ENCODE data around the gene C1orf159.

Gene C1orf159

DNA sequence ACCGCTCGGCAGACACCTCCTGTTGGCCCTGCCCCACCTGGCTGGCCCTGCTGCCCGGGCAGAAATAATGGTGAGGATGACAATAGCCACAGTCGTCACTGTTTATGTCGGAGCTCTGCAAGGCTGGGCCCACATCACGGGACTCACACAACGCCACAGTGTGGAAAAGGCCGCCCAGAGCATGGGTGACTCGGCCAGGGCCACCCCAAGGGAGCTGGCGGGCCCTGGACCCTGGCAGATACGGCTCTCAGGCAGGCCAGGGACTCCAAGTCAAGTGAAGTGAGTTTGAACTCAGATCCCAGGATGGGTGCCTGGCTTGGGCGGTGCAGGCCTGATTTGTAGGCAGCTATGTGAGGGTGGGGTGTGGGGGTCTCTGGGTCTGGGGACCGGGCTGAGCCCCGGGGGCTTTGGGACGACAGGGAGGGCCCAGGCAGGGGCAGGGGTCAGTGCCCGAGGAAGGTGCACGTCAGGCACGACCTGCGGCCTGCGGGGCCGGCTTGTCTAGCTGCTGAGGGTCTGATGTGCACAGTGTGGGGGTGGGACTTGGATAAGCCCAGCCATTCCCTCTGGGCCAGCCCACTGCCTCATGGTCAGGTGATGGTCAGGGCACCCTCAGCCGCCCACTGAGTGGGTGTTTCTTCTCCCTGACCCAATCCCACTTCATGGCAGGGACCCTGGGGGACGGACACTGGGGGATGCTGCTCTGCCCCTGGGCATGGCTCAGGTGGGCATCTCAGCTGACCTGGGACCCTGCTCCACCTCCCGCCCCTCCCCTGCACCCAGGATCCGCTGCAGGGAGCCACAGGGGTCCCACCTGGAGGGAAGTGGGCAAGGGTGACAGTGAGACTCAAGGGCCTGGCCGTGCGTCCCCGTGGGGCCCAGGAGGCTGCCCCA is 42.8 kb downstream of the C1orf159 start:
- no peak overlapping the region for H3K4me3 ChIP-seq (ENCODE audit: low read depth, low read length)
- no peak overlapping the region for H3K27ac ChIP-seq
- no peak overlapping the region for H3K4me2 ChIP-seq (ENCODE audit: low read length)
- H2AFZ ChIP-seq = no peak overlapping the region
- H3K79me2 ChIP-seq = no peaks in the 10 kb centered on the region
- TF ChIP-seq, protein P1, sequence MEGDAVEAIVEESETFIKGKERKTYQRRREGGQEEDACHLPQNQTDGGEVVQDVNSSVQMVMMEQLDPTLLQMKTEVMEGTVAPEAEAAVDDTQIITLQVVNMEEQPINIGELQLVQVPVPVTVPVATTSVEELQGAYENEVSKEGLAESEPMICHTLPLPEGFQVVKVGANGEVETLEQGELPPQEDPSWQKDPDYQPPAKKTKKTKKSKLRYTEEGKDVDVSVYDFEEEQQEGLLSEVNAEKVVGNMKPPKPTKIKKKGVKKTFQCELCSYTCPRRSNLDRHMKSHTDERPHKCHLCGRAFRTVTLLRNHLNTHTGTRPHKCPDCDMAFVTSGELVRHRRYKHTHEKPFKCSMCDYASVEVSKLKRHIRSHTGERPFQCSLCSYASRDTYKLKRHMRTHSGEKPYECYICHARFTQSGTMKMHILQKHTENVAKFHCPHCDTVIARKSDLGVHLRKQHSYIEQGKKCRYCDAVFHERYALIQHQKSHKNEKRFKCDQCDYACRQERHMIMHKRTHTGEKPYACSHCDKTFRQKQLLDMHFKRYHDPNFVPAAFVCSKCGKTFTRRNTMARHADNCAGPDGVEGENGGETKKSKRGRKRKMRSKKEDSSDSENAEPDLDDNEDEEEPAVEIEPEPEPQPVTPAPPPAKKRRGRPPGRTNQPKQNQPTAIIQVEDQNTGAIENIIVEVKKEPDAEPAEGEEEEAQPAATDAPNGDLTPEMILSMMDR (IDR thresholded peaks at IDR 0.05) = no peak
- no peaks in the 10 kb centered on the region for H3K27me3 ChIP-seq (ENCODE audit: control insufficient read depth, insufficient read depth, low read length)
- H3K9ac ChIP-seq = no peak overlapping the region
- no peaks in the 10 kb centered on the region for H3K9me3 ChIP-seq (ENCODE audit: control insufficient read depth, low read length)
- no peaks in the 10 kb centered on the region for H3K36me3 ChIP-seq (ENCODE audit: control insufficient read depth, insufficient read depth, low read length)
- peaks cover 3% of the 10 kb centered on the region for H3K4me1 ChIP-seq

- no peaks in the 10 kb centered on the region for H3K79me2 ChIP-seq
- H3K4me3 ChIP-seq (ENCODE audit: low read depth, low read length) = no peak overlapping the region
- no peak overlapping the region for H3K27ac ChIP-seq
- H3K9ac ChIP-seq = no peak overlapping the region
- no peaks in the 10 kb centered on the region for H3K9me3 ChIP-seq (ENCODE audit: control insufficient read depth, low read length)
- no peak overlapping the region for H2AFZ ChIP-seq
- H3K4me1 ChIP-seq = peaks cover 3% of the 10 kb centered on the region
- no peak overlapping the region for H3K4me2 ChIP-seq (ENCODE audit: low read length)
- TF ChIP-seq, protein P1 (IDR thresholded peaks at IDR 0.05) = no peak
- no peaks in the 10 kb centered on the region for H3K36me3 ChIP-seq (ENCODE audit: control insufficient read depth, insufficient read depth, low read length)
- no peaks in the 10 kb centered on the region for H3K27me3 ChIP-seq (ENCODE audit: control insufficient read depth, insufficient read depth, low read length)
These were observed 43.5 kb downstream of the C1orf159 start for GRCh38 chr1:1072299-1072848.

GRCh38 chr1:1071486-1072298 is 44.2 kb downstream of the C1orf159 start:
- Histone ChIP-seq H3K36me3 (ENCODE audit: control insufficient read depth, insufficient read depth, low read length) (no peaks in the 10 kb centered on the region), H3K27ac (no peak overlapping the region), H3K79me2 (no peaks in the 10 kb centered on the region), H3K4me3 (ENCODE audit: low read depth, low read length) (no peak overlapping the region), H3K4me2 (ENCODE audit: low read length) (no peak overlapping the region), H3K9me3 (ENCODE audit: control insufficient read depth, low read length) (no peaks in the 10 kb centered on the region), H3K4me1 (peaks cover 3% of the 10 kb centered on the region), H3K27me3 (ENCODE audit: control insufficient read depth, insufficient read depth, low read length) (no peaks in the 10 kb centered on the region), H2AFZ (no peak overlapping the region), H3K9ac (no peak overlapping the region)
- TF ChIP-seq, protein P1 (IDR thresholded peaks at IDR 0.05) = no peak

- no peaks in the 10 kb centered on the region for H3K27me3 ChIP-seq (ENCODE audit: control insufficient read depth, insufficient read depth, low read length)
- peak overlapping the region; percentile 49 for H3K4me3 ChIP-seq (ENCODE audit: low read depth, low read length)
- peak overlapping the region; percentile 78 for H3K4me2 ChIP-seq (ENCODE audit: low read length)
- TF ChIP-seq, protein P1 (IDR thresholded peaks at IDR 0.05) = no peak
- no peak overlapping the region for H3K9ac ChIP-seq
- no peaks in the 10 kb centered on the region for H3K9me3 ChIP-seq (ENCODE audit: control insufficient read depth, low read length)
- H2AFZ ChIP-seq = peak overlapping the region; percentile 73
- no peaks in the 10 kb centered on the region for H3K79me2 ChIP-seq
- no peak overlapping the region for H3K27ac ChIP-seq
- no peaks in the 10 kb centered on the region for H3K36me3 ChIP-seq (ENCODE audit: control insufficient read depth, insufficient read depth, low read length)
- peaks cover 3% of the 10 kb centered on the region for H3K4me1 ChIP-seq
These were observed 45.9 kb downstream of the C1orf159 start for GRCh38 chr1:1069711-1070676.

Data from parathyroid adenoma (tissue), 2 donors.